ENCODE data around the gene TOR1AIP2. TPM values are rescaled to one million over a fixed set of nuclear protein-coding genes. Genes with fewer than 3 reads are reported as not detected.

Gene TOR1AIP2
- total RNA-seq, 1 experiment from 2014 or later, result 73.9 TPM

DNA sequence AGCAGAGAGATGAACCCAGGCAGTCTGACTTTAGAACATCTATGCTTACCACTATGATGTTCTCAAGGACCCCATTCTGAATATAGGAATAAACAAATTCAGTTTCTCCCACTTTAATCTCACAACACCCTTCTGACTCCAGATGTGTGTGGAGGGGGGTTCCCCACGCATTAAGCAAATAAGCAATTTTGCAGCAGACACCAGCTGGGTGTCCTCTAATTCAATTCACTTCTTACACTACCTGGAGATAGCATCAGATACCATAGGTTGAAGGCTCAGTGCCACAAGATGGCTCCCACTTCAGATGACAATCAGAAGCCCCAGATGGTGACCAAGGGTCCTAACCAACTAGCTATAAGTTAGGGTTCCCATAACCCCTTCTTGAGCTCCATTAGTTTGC is 46.7 kb upstream of the TOR1AIP2 start:
- no peak overlapping the region for H3K23ac ChIP-seq (ENCODE audit: insufficient read length, low read depth, low read length)
- no peak overlapping the region for H2BK20ac ChIP-seq (ENCODE audit: low read depth, low read length, poor library complexity, severe bottlenecking)
- H3K56ac ChIP-seq (ENCODE audit: insufficient read length, low read depth, low read length), result no peak overlapping the region
- no peak overlapping the region for H4K91ac ChIP-seq (ENCODE audit: insufficient read length, low read depth, low read length)
- TF ChIP-seq, protein P1, sequence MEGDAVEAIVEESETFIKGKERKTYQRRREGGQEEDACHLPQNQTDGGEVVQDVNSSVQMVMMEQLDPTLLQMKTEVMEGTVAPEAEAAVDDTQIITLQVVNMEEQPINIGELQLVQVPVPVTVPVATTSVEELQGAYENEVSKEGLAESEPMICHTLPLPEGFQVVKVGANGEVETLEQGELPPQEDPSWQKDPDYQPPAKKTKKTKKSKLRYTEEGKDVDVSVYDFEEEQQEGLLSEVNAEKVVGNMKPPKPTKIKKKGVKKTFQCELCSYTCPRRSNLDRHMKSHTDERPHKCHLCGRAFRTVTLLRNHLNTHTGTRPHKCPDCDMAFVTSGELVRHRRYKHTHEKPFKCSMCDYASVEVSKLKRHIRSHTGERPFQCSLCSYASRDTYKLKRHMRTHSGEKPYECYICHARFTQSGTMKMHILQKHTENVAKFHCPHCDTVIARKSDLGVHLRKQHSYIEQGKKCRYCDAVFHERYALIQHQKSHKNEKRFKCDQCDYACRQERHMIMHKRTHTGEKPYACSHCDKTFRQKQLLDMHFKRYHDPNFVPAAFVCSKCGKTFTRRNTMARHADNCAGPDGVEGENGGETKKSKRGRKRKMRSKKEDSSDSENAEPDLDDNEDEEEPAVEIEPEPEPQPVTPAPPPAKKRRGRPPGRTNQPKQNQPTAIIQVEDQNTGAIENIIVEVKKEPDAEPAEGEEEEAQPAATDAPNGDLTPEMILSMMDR (conservative IDR thresholded peaks at IDR 0.05), result no peak
- no peak overlapping the region for H2BK12ac ChIP-seq (ENCODE audit: insufficient read length, low read depth, low read length)
- no CpG with 5 or more reads among the region's 1 CpG for WGBS (ENCODE audit: extremely low coverage, insufficient read length, low lambda C conversion rate)
- no peaks in the 10 kb centered on the region for H3K79me2 ChIP-seq (ENCODE audit: insufficient read depth, low read length)
- H3K4ac ChIP-seq (ENCODE audit: low read depth, low read length), result no peak overlapping the region
- H2BK5ac ChIP-seq (ENCODE audit: insufficient read length, low read length), result no peak overlapping the region
- H3K23me2 ChIP-seq (ENCODE audit: insufficient read length, low read depth, low read length, poor library complexity, severe bottlenecking), result no peaks in the 10 kb centered on the region
- H2BK15ac ChIP-seq (ENCODE audit: low read depth, low read length), result no peak overlapping the region
- H3K79me1 ChIP-seq (ENCODE audit: insufficient read depth, low read depth, low read length, poor library complexity, severe bottlenecking), result no peaks in the 10 kb centered on the region
- H3K4me1 Mint-ChIP-seq, result peaks cover 14% of the 10 kb centered on the region in 2 experiments
- no peaks in the 10 kb centered on the region for H3K27me3 Mint-ChIP-seq (ENCODE audit: low read depth)
- DNase-seq, result no peak
- H3K4me2 ChIP-seq (ENCODE audit: insufficient read depth, insufficient read length, low read length), result no peak overlapping the region
- H3K4me1 ChIP-seq (ENCODE audit: insufficient read depth, low read length), result peaks cover 7% of the 10 kb centered on the region; the same call in 1 of the 2 replicates
- no peak overlapping the region for H3K9ac ChIP-seq (ENCODE audit: extremely low read depth, insufficient read length, low read length)
- no peak overlapping the region for H4K8ac ChIP-seq (replicated peaks; ENCODE audit: insufficient read length, low read depth, low read length)
- no peak overlapping the region for H3K14ac ChIP-seq (ENCODE audit: insufficient read depth, low read length)
- H3K27ac Mint-ChIP-seq, result no peak overlapping the region
- H4K5ac ChIP-seq (ENCODE audit: insufficient read length, low read depth, low read length), result no peak overlapping the region
- no peak overlapping the region for H3K4me3 Mint-ChIP-seq
- no peak overlapping the region for H3K18ac ChIP-seq (ENCODE audit: insufficient read length, low read depth, low read length)
- H3K9me3 ChIP-seq (ENCODE audit: control insufficient read depth, low read depth, low read length), result no peaks in the 10 kb centered on the region
- no peak overlapping the region for H2AFZ ChIP-seq (ENCODE audit: low read length)
- no peak overlapping the region for H3K27ac ChIP-seq (ENCODE audit: insufficient read length, low read depth, low read length)
- H2BK120ac ChIP-seq (ENCODE audit: low read depth, low read length, poor library complexity, severe bottlenecking), result no peak overlapping the region
- no peaks in the 10 kb centered on the region for H4K20me1 ChIP-seq (ENCODE audit: control insufficient read depth, insufficient read depth, insufficient read length)
- H2AK5ac ChIP-seq (ENCODE audit: insufficient read length, low read length), result no peak overlapping the region
- no peak overlapping the region for H3T11ph ChIP-seq (ENCODE audit: low read length)
- H3K36me3 Mint-ChIP-seq (ENCODE audit: insufficient read depth in 1 of 3, low read depth in 3 of 3), result peaks cover 2 to 9% (median 9%) of the 10 kb centered on the region in 3 experiments; a peak in 6 of 7 replicates
- H3K27me3 ChIP-seq (ENCODE audit: insufficient read depth, low read length), result no peaks in the 10 kb centered on the region
- H3K9me3 Mint-ChIP-seq, result no peaks in the 10 kb centered on the region

Data from H9 (cell line).